Peyer's patch (tissue), 4 donors: ENCODE data around the gene CDKN2AIP.

Source experiments
- POLR2A ChIP-seq, 2 donors: fragments of 450-650 bp; IDR thresholded peaks; one replicate each; pipeline ENCODE4 v1.5.1; 2017; ENCODE audit warnings: antibody characterized with exemption in 2 of 2, mild to moderate bottlenecking in 2 of 2, moderate library complexity in 2 of 2
- TF ChIP-seq, protein P1 (sequence below), 6 experiments: fragments of 450-650 bp in 4 of 6; fragments of 200-600 bp in 2 of 6; sonication (generic) in 1 of 6; IDR thresholded peaks; one replicate each; pipeline ENCODE4 v1.5.1; 2017 to 2019; ENCODE audit warnings: antibody characterized with exemption in 6 of 6, mild to moderate bottlenecking in 3 of 6, moderate library complexity in 1 of 6

DNA sequence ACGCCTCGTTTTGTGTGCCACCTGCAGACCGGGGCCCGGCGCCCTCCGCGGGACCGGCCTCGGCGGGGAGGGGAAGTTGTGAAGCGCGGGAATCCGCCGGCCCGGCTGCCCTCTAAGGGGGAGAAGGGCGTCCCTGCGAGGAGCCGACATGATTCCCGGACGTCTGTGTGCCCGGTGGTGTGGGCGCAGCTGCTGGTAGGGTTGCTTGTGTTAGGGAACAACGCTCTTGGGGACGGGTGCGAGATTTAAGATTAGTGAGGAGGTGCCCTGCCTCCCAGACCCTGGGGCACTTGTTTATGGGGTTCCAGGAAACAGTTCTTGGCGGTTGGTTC is 627 bp downstream of the CDKN2AIP start:
- TF ChIP-seq, protein P1, sequence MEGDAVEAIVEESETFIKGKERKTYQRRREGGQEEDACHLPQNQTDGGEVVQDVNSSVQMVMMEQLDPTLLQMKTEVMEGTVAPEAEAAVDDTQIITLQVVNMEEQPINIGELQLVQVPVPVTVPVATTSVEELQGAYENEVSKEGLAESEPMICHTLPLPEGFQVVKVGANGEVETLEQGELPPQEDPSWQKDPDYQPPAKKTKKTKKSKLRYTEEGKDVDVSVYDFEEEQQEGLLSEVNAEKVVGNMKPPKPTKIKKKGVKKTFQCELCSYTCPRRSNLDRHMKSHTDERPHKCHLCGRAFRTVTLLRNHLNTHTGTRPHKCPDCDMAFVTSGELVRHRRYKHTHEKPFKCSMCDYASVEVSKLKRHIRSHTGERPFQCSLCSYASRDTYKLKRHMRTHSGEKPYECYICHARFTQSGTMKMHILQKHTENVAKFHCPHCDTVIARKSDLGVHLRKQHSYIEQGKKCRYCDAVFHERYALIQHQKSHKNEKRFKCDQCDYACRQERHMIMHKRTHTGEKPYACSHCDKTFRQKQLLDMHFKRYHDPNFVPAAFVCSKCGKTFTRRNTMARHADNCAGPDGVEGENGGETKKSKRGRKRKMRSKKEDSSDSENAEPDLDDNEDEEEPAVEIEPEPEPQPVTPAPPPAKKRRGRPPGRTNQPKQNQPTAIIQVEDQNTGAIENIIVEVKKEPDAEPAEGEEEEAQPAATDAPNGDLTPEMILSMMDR (IDR thresholded peaks at IDR 0.05) = no peak
- TF ChIP-seq POLR2A (IDR thresholded peaks at IDR 0.05) = no peak
